ENCODE results near the gene KIAA1191. TPM values are rescaled to one million over a fixed set of nuclear protein-coding genes. Genes with fewer than 3 reads are reported as not detected.
"Not testable (repeated sequence)": the region's sequence is repeated elsewhere in the genome, so short reads cannot be mapped to it uniquely, and the experiment has no call there.

The KIAA1191 gene
- total RNA-seq, 2 donors from 2014 or later: 73.9 to 76.7 TPM

DNA sequence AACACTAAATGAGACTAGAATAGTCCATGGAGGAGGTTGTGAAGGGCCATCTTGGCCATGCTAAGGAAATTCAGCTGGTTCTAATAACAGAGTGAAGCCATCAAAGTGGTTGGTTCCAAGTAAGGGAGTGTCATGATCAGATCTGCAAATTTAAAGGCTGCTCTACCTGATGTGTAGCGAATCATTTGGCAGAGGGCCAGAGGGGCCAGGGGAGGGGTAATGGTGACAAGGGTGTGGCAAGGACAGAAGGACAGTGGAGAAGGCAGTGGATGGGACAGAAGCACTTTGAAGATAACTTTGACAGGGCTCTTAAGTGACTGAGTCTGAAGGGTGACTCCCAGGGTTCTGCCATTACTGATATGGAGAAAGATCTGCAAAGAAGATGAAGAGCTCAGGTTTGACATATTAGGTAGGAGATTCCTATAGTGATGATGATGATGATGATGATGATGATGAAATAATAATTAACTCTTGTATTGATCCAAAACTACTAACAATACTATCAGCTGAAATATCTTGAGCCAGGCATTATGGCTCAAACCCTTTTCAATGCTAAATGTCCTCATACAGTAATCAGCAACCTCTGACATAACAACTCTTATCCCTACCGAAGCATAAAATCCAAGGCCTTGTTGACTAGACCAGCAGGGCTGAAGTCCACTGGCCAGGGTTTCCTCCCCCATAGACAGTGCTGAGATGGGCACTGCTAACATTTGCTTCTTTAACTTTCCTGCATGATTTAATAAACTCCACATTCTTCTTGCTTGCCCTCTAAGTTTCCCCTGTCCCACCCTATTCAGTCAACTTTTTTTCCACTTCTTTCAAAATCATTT lies 20.0 kb downstream of the KIAA1191 start:
- H3K4me3 Mint-ChIP-seq: no peak overlapping the region
- peaks cover 4% of the 10 kb centered on the region for H3K36me3 Mint-ChIP-seq (ENCODE audit: low read depth)
- no peaks in the 10 kb centered on the region for H3K27me3 Mint-ChIP-seq
- DNase-seq (no peak), ATAC-seq (no peak)
- H3K27ac Mint-ChIP-seq: peak overlapping the region; percentile 46
- peaks cover 8% of the 10 kb centered on the region for H3K4me1 Mint-ChIP-seq
- H3K9me3 ChIP-seq (ENCODE audit: control insufficient read depth, low read length, poor library complexity, severe bottlenecking): no peaks in the 10 kb centered on the region

DNA sequence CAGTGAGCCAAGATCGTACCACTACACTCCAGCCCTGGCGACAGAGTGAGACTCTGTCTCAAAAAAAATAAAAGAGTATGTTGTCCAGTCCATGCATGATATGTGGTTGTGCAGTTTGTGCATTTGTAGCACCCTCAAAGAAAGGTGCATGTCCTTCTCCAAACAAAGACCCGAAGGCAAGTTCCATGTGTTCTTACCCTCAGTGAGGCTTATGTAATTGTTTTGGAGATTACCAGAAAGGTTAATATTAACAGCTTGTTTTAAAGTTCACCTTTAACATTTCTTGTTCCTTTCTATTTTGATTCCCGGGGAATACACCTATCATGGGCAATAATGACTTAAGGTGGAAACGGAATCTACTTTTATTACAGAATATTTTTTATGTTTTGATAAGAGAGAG lies 22.3 kb downstream of the KIAA1191 start:
- Mint-ChIP-seq H3K27me3 (no peaks in the 10 kb centered on the region), H3K27ac (no peak overlapping the region), H3K36me3 (ENCODE audit: low read depth) (peaks cover 5% of the 10 kb centered on the region), H3K4me1 (peaks cover 8% of the 10 kb centered on the region), H3K4me3 (no peak overlapping the region)
- no peak for DNase-seq
- ATAC-seq: no peak
- H3K9me3 ChIP-seq (ENCODE audit: control insufficient read depth, low read length, poor library complexity, severe bottlenecking): no peaks in the 10 kb centered on the region

DNA sequence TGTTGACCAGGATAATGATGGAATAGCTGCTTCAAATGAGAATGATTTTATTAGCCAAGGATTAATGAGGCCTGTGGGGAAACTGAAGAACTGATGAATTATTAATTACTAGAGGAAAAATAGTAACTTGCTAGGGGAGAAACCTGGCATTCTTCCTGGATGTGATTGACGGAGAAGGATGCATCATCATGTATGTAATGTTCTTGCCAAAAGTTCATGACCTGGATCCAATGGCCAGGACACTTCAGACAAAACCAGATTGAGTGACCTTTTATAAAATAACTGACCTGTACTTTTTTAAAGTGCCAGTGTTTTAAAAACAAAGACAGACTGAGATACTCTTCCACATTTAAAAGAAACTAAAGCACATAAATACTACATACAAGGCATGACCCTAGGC lies 23.7 kb downstream of the KIAA1191 start:
- H3K4me3 Mint-ChIP-seq: no peak overlapping the region
- DNase-seq: no peak
- no peaks in the 10 kb centered on the region for H3K27me3 Mint-ChIP-seq
- H3K27ac Mint-ChIP-seq: no peak overlapping the region
- ATAC-seq: no peak
- peaks cover 8% of the 10 kb centered on the region for H3K4me1 Mint-ChIP-seq
- peaks cover 7% of the 10 kb centered on the region for H3K36me3 Mint-ChIP-seq (ENCODE audit: low read depth)
- no peaks in the 10 kb centered on the region for H3K9me3 ChIP-seq (ENCODE audit: control insufficient read depth, low read length, poor library complexity, severe bottlenecking)

DNA sequence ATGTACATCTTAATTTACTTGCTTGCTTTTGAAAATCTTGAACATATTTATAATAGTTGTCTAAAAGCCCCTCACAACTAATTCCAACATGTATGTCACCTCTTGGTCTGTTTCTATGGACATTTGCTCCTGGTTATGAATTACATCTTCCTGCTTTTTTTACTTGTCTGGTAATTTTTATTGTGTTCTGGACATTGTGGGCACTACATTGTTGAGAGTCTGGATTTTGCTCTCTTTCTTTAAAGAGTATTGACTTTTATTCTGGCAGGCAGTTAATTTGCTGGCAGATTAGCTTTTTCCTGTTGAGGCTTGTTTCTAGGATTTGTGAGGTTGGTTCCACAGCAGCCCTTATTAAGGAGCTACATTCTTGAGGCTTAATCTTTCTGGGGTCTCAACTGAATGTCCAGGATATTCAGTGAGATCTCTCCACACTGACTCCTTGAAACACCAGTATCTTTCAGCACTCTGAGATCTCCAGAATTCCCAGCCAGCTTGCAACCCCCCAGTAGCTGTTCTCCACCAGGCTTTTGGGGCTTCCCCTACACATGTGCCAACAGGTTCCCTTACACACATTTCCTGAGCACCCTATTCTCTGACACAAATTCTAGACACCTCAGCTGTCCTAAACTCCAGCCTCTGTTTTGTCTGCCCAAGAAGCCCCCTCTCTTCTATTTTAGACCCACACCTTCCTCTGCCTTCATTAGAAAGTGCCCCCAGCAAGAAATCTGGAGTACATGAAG lies 27.4 kb downstream of the KIAA1191 start:
- Mint-ChIP-seq H3K4me3 (no peak overlapping the region), H3K36me3 (ENCODE audit: low read depth) (peaks cover 7% of the 10 kb centered on the region), H3K27ac (no peak overlapping the region), H3K27me3 (no peaks in the 10 kb centered on the region), H3K4me1 (no peaks in the 10 kb centered on the region)
- ATAC-seq (no peak), DNase-seq (no peak)
- no peaks in the 10 kb centered on the region for H3K9me3 ChIP-seq (ENCODE audit: control insufficient read depth, low read length, poor library complexity, severe bottlenecking)

DNA sequence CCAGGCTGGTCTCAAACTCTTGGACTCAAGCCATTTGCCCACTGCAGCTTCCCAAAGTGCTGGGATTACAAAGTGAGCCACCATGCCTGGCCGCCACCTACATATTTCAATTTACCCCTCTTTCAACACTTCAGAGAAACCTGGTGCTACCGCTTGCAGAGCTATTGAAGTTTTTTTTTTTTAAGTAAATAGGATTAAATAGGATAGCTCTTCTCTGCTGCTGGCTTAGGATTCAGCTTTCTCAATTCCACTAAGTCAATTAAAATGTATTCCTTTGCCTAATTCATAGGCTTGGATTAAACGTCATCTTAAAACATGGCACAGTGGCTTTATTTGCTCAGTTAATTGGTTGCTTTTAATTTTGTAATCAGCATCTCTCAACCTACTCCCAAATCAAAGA lies 41.0 kb downstream of the KIAA1191 start:
- Mint-ChIP-seq H3K36me3 (ENCODE audit: low read depth) (peaks cover 4% of the 10 kb centered on the region), H3K27ac (no peak overlapping the region), H3K4me3 (no peak overlapping the region), H3K4me1 (peaks cover 2% of the 10 kb centered on the region), H3K27me3 (no peaks in the 10 kb centered on the region)
- no peaks in the 10 kb centered on the region for H3K9me3 ChIP-seq (ENCODE audit: control insufficient read depth, low read length, poor library complexity, severe bottlenecking)
- ATAC-seq (no peak), DNase-seq (no peak)

DNA sequence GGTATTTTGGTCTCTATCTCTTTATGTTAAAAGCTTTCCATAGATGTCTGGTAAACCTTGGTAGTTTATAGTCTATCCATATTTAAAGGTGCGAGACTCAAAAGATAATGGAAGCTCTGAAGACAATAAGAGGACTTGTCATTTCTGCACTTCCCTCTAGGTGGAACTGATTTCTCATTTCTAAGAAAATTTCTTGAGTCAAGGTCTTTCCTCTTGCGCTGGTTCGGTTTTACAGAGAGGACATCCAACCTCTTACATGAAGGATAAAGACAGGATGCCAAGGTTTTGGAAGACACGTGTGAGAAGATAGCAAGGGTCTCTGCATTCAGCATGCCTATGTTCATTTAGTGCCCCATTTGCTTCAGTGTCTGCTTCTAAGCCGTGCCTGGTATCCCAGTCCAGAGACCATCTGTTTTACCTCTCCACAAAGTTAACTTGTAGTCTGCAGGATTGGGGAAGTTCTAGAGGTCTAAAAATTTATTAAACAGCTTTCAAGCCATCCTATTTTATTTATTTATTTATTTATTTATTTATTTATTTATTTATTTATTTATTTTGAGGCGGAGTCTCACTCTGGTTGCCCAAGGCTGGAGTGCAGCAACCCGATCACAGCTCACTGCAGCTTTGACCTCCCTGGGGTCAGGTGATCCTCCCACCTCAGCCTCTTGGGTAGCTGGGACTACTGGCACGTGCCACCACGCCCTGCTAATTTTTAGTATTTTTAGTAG lies 41.6 kb downstream of the KIAA1191 start:
- Mint-ChIP-seq H3K36me3 (ENCODE audit: low read depth) (peaks cover 4% of the 10 kb centered on the region), H3K4me3 (no peak overlapping the region), H3K4me1 (peaks cover 2% of the 10 kb centered on the region), H3K27me3 (no peaks in the 10 kb centered on the region), H3K27ac (no peak overlapping the region)
- DNase-seq (no peak), ATAC-seq (no peak)
- no peaks in the 10 kb centered on the region for H3K9me3 ChIP-seq (ENCODE audit: control insufficient read depth, low read length, poor library complexity, severe bottlenecking)

DNA sequence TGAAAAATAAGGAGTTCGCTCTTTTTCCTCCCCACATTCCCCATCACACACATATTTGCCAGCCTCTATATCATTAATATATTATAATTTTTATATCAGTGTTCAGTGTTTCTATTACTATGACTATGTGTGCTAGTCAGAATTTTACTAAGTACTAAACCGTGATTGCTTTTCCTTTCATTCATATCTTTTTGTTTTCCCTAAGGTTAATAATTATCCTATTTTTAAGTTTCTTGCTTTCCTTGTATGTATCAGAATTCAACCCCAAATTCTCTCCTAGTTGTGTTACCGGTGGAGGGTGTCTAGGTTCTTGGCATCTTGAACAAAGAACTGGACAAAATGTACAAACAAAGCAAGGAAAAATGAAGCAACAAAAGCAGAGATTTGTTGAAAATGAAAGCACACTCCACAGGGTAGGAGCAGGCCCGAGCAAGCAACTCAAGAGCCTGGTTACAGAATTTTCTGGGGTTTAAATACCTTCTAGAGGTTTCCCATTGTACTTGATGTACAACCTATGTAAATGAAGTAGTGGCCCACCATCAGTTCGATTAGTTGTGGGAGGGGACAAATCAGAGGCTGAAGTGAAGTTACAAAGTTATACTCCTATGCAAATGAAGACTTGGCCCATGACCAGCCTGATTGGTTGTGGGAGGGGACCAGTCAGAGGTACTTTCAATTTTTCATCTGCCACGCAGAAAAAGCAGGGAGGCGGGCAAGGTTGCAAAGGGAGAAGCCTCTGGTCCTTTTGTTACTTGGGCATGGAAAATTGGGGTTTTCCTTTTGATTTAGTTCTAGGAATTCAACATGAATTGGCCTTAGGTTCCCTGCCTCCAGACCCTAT lies 43.8 kb downstream of the KIAA1191 start:
- H3K27me3 Mint-ChIP-seq: no peaks in the 10 kb centered on the region
- H3K4me1 Mint-ChIP-seq: peaks cover 2% of the 10 kb centered on the region
- no peak overlapping the region for H3K27ac Mint-ChIP-seq
- no peak overlapping the region for H3K4me3 Mint-ChIP-seq
- peaks cover 7% of the 10 kb centered on the region for H3K36me3 Mint-ChIP-seq (ENCODE audit: low read depth)
- DNase-seq (no peak), ATAC-seq (no peak)
- no peaks in the 10 kb centered on the region for H3K9me3 ChIP-seq (ENCODE audit: control insufficient read depth, low read length, poor library complexity, severe bottlenecking)

DNA sequence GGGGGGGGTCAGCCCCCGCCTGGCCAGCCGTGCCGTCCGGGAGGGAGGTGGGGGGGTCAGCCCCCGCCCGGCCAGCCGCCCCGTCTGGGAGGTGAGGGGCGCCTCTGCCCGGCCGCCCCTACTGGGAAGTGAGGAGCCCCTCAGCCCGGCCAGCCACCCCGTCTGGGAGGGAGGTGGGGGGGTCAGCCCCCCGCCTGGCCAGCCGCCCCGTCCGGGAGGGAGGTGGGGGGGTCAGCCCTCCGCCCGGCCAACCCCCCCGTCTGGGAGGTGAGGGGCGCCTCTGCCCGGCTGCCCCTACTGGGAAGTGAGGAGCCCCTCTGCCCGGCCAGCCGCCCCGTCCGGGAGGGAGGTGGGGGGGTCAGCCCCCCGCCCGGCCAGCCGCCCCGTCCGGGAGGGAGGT lies 56.2 kb downstream of the KIAA1191 start:
- not testable (repeated sequence) for H3K4me3 Mint-ChIP-seq, H3K4me1 Mint-ChIP-seq, DNase-seq

More for the DNA sequence above, 56.2 kb downstream of the KIAA1191 start:
- not testable (repeated sequence) for ATAC-seq; H3K27ac Mint-ChIP-seq; H3K36me3 Mint-ChIP-seq (ENCODE audit: low read depth); H3K9me3 ChIP-seq (ENCODE audit: control insufficient read depth, low read length, poor library complexity, severe bottlenecking); H3K27me3 Mint-ChIP-seq

Other genes starting within 250 kb of the KIAA1191 start
- gene SIMC1, start 123.3 kb downstream of the KIAA1191 start, total RNA-seq: 10 to 100 TPM; 21.9 to 22.6 TPM
- 1 to 10 TPM; 7.3 to 7.6 TPM for gene ARL10, start 3.7 kb upstream of the KIAA1191 start, total RNA-seq
- gene NOP16, start 26.8 kb upstream of the KIAA1191 start, total RNA-seq: 10 to 100 TPM; 17.9 to 19.2 TPM
- gene HIGD2A, start 27.0 kb upstream of the KIAA1191 start, total RNA-seq: 100 to 1,000 TPM; 119 to 135 TPM
- gene CLTB, start 54.8 kb upstream of the KIAA1191 start, total RNA-seq: 10 to 100 TPM; 65.3 to 69.4 TPM
- 10 to 100 TPM; 23.1 to 24.2 TPM for gene FAF2, start 86.6 kb upstream of the KIAA1191 start, total RNA-seq
- gene RNF44, start 175.6 kb upstream of the KIAA1191 start, total RNA-seq: 100 to 1,000 TPM; 228 to 288 TPM
- gene CDHR2, start 187.6 kb upstream of the KIAA1191 start, total RNA-seq: 1 to 10 TPM; 1.3 to 2.4 TPM
- gene GPRIN1, start 248.4 kb upstream of the KIAA1191 start, total RNA-seq: under 1 TPM; 0.57 to 0.60 TPM